Astrocyte of the cerebellum (primary cell): ENCODE measurements around the gene UBXN10.

Experiments
- DNase-seq: peaks from one replicate; pipeline ENCODE4 v3.0.0-alpha.2; 2011; ENCODE audit warnings: low read depth
- H3K4me3 ChIP-seq: 2 replicates; pipeline ENCODE4 v1.5.1; 2011; ENCODE audit warnings: mild to moderate bottlenecking, low read depth, low read length, moderate library complexity
- in situ Hi-C: cut with HindIII; loops from 2 replicates; pipeline ENCODE4 v1.10.0; 2017; ENCODE audit warnings: low sequenced_read_pairs
- TF ChIP-seq, protein P1 (sequence below): IDR thresholded peaks from 2 replicates; pipeline ENCODE4 v1.5.1; 2012; ENCODE audit warnings: low read length, low read depth, moderate library complexity, mild to moderate bottlenecking; ENCODE audit errors: missing control alignments

UBXN10 gene

GRCh38 chr1:20139776-20140612 is 45.9 kb upstream of the UBXN10 start:
- in situ Hi-C loops: no loop called here
- no peak for DNase-seq
- TF ChIP-seq, protein P1, sequence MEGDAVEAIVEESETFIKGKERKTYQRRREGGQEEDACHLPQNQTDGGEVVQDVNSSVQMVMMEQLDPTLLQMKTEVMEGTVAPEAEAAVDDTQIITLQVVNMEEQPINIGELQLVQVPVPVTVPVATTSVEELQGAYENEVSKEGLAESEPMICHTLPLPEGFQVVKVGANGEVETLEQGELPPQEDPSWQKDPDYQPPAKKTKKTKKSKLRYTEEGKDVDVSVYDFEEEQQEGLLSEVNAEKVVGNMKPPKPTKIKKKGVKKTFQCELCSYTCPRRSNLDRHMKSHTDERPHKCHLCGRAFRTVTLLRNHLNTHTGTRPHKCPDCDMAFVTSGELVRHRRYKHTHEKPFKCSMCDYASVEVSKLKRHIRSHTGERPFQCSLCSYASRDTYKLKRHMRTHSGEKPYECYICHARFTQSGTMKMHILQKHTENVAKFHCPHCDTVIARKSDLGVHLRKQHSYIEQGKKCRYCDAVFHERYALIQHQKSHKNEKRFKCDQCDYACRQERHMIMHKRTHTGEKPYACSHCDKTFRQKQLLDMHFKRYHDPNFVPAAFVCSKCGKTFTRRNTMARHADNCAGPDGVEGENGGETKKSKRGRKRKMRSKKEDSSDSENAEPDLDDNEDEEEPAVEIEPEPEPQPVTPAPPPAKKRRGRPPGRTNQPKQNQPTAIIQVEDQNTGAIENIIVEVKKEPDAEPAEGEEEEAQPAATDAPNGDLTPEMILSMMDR: no peak
- H3K4me3 ChIP-seq: no peak overlapping the region

DNA sequence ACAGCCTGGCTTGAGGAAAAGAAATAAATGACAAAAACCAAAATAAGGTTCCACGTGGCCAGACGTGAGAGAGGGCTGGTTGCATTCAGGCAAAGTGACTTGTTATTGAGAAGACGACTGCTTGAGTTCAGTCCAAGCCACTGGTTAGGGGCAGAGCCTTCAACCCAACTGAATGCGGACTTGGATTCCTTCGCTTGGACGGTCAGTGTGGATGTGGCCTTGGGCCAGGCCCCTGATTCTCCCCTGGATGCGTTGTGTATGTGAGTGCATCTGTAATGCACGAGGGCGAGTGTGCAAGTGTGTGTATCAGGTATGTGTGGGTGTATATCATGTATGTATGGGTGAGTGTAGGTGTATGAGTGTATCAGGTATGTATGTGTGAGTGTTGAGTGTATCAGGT is 44.9 kb upstream of the UBXN10 start:
- no peak overlapping the region for H3K4me3 ChIP-seq
- TF ChIP-seq, protein P1: no peak
- in situ Hi-C loops: no loop called here
- DNase-seq: no peak

DNA sequence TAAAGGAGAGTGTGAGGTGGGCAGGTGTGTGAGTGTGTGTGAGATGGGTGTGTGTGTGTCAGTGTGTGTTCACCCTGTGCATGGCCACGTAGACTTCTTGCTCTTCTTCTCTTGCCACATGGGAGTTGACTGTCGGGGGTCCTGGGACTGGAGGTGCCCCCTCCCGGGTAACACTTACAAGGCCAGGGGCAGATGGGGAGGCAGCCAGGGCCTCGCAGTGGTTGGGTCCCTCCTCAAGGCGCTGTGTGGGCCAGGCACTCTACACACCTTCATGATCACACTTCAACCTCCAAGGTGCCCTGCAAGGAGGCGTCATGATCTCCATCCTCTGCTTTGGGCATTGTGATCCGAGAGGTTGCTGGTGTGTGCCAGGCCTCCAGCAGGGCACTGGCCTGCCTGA is 44.4 kb upstream of the UBXN10 start:
- TF ChIP-seq, protein P1: no peak
- in situ Hi-C loops: no loop called here
- H3K4me3 ChIP-seq: no peak overlapping the region
- DNase-seq: no peak

DNA sequence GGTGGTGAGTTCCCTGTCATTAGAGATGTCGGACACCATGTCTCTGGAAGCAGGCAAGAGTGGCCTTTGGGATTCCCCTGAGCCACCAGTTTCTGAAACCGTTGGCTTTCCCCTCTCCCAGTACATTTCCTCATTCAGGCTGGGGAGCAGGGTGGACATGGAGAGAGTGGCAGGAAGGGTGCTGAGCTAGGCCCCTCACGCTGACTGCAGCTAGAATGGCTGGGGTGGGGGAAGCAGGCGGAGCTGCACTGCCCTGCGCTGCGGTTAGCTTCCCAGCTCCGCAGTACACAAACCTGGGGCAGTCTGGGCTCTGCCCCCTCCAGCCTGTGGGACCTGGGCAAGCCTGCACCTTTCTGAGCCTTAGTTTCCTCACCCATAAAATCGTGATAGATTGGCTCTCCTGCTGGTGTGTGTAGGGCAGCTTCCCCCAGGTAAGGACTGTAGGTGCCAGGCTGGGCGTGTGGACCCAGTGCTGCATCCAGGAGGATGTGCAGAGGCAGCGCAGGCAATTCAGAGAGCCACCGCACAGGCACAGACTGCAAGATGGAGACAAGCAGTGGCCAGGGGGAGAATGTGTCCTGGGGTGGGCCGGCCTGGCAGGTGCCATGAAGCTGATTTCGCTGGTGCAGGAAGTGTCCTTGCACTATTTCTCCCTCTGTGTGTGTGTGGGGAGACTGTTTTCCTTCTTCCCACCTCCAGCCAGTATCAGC is 43.7 kb upstream of the UBXN10 start:
- TF ChIP-seq, protein P1: no peak
- no peak overlapping the region for H3K4me3 ChIP-seq
- DNase-seq: no peak
- in situ Hi-C loops: no loop called here

DNA sequence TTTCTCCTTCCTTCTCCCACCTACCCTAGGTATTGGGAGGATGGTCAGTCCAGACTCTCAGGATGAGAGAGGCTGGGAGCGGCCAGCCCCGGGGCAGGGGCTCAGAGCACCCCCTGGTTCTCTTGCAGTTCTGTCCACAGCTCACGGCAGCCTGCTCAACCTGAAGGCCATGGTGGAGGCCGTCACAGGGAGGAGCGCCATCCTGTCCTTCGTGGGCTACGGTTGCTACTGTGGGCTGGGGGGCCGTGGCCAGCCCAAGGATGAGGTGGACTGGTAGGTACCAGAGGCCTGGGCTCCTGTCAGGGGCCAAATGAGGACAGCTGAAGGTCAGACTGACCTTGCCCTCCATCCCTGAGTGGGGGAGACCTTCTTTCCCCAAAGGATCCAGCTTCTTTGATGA is 42.6 kb upstream of the UBXN10 start:
- DNase-seq: no peak
- TF ChIP-seq, protein P1: no peak
- no peak overlapping the region for H3K4me3 ChIP-seq
- in situ Hi-C loops: no loop called here

DNA sequence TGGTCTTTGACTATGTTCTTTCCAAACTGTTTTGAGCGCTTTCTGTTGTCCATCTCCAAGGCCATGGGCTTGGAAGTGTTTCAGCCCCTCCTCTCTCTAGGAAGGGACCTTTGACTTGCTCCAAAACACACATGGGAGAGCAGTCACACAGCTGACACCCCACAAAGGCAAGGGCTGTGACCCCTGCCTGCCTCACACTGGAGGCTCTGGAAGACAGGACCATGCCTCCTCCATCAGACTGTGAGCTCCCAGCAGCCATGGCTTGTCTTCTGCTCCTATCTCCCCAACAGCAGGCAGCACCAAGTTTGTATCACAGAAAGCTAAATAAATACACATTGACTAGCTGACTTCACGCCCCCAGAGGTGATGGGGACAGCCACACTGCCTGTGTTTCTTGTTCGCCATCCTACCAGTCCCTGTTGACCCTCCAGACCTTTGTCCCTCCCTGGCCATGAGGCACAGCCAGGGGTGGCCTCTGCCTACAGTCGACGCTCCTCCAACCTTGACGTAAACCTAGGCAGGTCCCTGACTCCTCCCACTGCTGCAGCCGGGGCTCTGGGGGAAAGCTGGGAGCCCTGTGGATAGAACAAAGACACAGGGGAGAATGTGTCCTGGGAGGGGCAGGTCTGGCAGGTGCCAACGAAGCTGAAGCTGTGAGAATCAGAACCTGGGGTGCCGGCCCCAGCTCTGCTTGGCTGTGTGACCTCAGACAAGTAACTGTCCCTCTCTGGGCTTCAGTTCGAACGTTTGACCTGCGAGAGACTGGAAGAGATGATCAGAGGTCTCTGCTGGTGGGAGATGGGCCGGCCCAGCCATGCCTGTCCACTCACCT is 41.9 kb upstream of the UBXN10 start:
- TF ChIP-seq, protein P1: no peak
- no peak overlapping the region for H3K4me3 ChIP-seq
- DNase-seq: no peak
- in situ Hi-C loops: no loop called here
